H1 (cell line): ENCODE data around the gene SLC27A6. TPM values are rescaled to one million over a fixed set of nuclear protein-coding genes. Genes with fewer than 3 reads are reported as not detected.

Source experiments
- CTCF ChIA-PET: fragments of 300-600 bp; sonication (Branson Sonifier 250); formaldehyde crosslinking; loops from one replicate; lab custom pipeline; 2021; ENCODE audit not compliant: partially characterized antibody; lab: Charles Lee
- POLR2A ChIA-PET: fragments of 300-600 bp; sonication (Branson Sonifier 250); formaldehyde crosslinking; loops from one replicate; lab custom pipeline; 2021; ENCODE audit warnings: inconsistent platforms; ENCODE audit not compliant: partially characterized antibody; lab: Charles Lee
- DNase-seq, 2 experiments: peaks; one replicate each; pipeline versions ENCODE4 v3.0.0 to v3.0.0-alpha.2; 2010 to 2022; ENCODE audit warnings: low spot score in 2 of 2, low read depth in 1 of 2, mixed read lengths in 1 of 2
- FAIRE-seq: peaks from 2 replicates; lab custom pipeline; 2011; peaks lifted over from hg19 to GRCh38; lab: Jason Lieb, UNC
- H2AFZ ChIP-seq: 2 replicates; pipeline ENCODE4 v1.8.1; 2012; ENCODE audit warnings: low read length, inconsistent platforms
- H2AK5ac ChIP-seq: 2 replicates; pipeline ENCODE4 v1.6.1; 2013; ENCODE audit warnings: low read depth, low read length
- H2BK120ac ChIP-seq: replicated peaks from 2 replicates; pipeline ENCODE3; 2013; ENCODE audit warnings: low read depth, low read length, inconsistent platforms
- H2BK12ac ChIP-seq: 2 replicates; pipeline ENCODE4 v1.6.1; 2013; ENCODE audit warnings: low read depth, low read length
- H2BK15ac ChIP-seq: 2 replicates; pipeline ENCODE4 v1.6.1; 2013; ENCODE audit warnings: low read length
- H2BK20ac ChIP-seq: 2 replicates; pipeline ENCODE4 v1.6.1; 2013; ENCODE audit warnings: low read length
- H2BK5ac ChIP-seq: 2 replicates; pipeline ENCODE4 v1.6.1; 2013; ENCODE audit warnings: low read depth, low read length
- H3K14ac ChIP-seq: 2 replicates; pipeline ENCODE4 v1.6.1; 2013; ENCODE audit warnings: inconsistent platforms; ENCODE audit not compliant: insufficient read length
- H3K18ac ChIP-seq: 2 replicates; pipeline ENCODE4 v1.6.1; 2013; ENCODE audit warnings: low read length; ENCODE audit errors: extremely low read depth
- H3K23ac ChIP-seq: 2 replicates; pipeline ENCODE4 v1.6.1; 2013; ENCODE audit warnings: inconsistent platforms; ENCODE audit not compliant: insufficient read length
- H3K23me2 ChIP-seq: 2 replicates; pipeline ENCODE4 v1.6.1; 2013; ENCODE audit warnings: low read depth, low read length
- H3K27ac ChIP-seq: 2 replicates; pipeline ENCODE4 v1.6.1; 2011; ENCODE audit warnings: low read depth, low read length, inconsistent platforms
- H3K27me3 ChIP-seq, 4 experiments: replicated peaks in 1 of 4; 1 replicate in 1 of 4; 2 replicates in 3 of 4; pipeline versions ENCODE4 v1.6.1 to v1.8.1; 2011 to 2013; ENCODE audit warnings: low read length in 3 of 4, mild to moderate bottlenecking in 3 of 4, inconsistent platforms in 2 of 4, mixed read lengths in 2 of 4, moderate library complexity in 1 of 4; ENCODE audit not compliant: control insufficient read depth in 3 of 4, insufficient read depth in 3 of 4; ENCODE audit errors: extremely low read depth in 1 of 4
- H3K36me3 ChIP-seq, 4 experiments: 2 replicates each; pipeline versions ENCODE4 v1.6.1 to v1.8.1; 2011 to 2013; ENCODE audit warnings: mild to moderate bottlenecking in 4 of 4, low read length in 3 of 4, moderate library complexity in 2 of 4, control low read depth in 1 of 4, inconsistent platforms in 1 of 4; ENCODE audit not compliant: insufficient read depth in 4 of 4, control insufficient read depth in 2 of 4
- H3K4ac ChIP-seq: replicated peaks from 2 replicates; pipeline ENCODE3; 2013; ENCODE audit warnings: low read length, low read depth, mixed read lengths, inconsistent platforms; ENCODE audit not compliant: insufficient read length
- H3K4me1 ChIP-seq, 4 experiments: replicated peaks in 1 of 4; 1 replicate in 1 of 4; 2 replicates in 3 of 4; pipeline versions ENCODE4 v1.6.1 to v1.8.1; 2011 to 2013; ENCODE audit warnings: low read length in 3 of 4, inconsistent platforms in 2 of 4, mixed read lengths in 1 of 4; ENCODE audit not compliant: insufficient read depth in 4 of 4, control insufficient read depth in 3 of 4
- H3K4me2 ChIP-seq, 2 experiments: 2 replicates each; pipeline versions ENCODE4 v1.6.1 to v1.8.1; 2011 to 2013; ENCODE audit warnings: low read depth in 2 of 2, low read length in 2 of 2, control low read depth in 1 of 2, inconsistent platforms in 1 of 2, mild to moderate bottlenecking in 1 of 2; ENCODE audit not compliant: insufficient read depth in 1 of 2
- H3K4me3 ChIP-seq, 4 experiments: fragments of 200-600, 300-600 bp in 1 of 4; sonication (generic), shearing (Covaris generic), sonication (Bioruptor Twin) in 1 of 4; 2 replicates each; pipeline versions ENCODE4 v1.5.1 to v1.8.1; 2011 to 2016; ENCODE audit warnings: low read length in 4 of 4, low read depth in 3 of 4, control low read depth in 2 of 4, inconsistent platforms in 2 of 4, mild to moderate bottlenecking in 2 of 4, mixed read lengths in 1 of 4, moderate library complexity in 1 of 4; ENCODE audit not compliant: insufficient read depth in 2 of 4; ENCODE audit errors: extremely low read depth in 1 of 4
- H3K56ac ChIP-seq: replicated peaks from 2 replicates; pipeline ENCODE3; 2013; ENCODE audit warnings: low read depth, mild to moderate bottlenecking, mixed read lengths, low read length, inconsistent platforms; ENCODE audit not compliant: insufficient read length
- H3K79me1 ChIP-seq: 2 replicates; pipeline ENCODE4 v1.6.1; 2013; ENCODE audit warnings: low read depth, low read length, control low read depth
- H3K79me2 ChIP-seq, 2 experiments: 2 replicates each; pipeline versions ENCODE4 v1.6.1 to v1.8.1; 2012 to 2013; ENCODE audit warnings: low read length in 2 of 2, mild to moderate bottlenecking in 2 of 2, inconsistent platforms in 1 of 2; ENCODE audit not compliant: insufficient read depth in 2 of 2, control insufficient read depth in 1 of 2
- H3K9ac ChIP-seq, 4 experiments: replicated peaks in 1 of 4; 1 replicate in 1 of 4; 2 replicates in 3 of 4; pipeline versions ENCODE4 v1.6.1 to v1.8.1; 2011 to 2013; ENCODE audit warnings: low read depth in 3 of 4, low read length in 3 of 4, control low read depth in 2 of 4, mild to moderate bottlenecking in 2 of 4, moderate library complexity in 2 of 4, inconsistent platforms in 1 of 4; ENCODE audit errors: extremely low read depth in 1 of 4
- H3K9me3 ChIP-seq, 2 experiments: 2 replicates each; pipeline versions ENCODE4 v1.6.1 to v1.8.1; 2012 to 2013; ENCODE audit warnings: mild to moderate bottlenecking in 2 of 2, moderate library complexity in 2 of 2, control low read depth in 1 of 2, inconsistent platforms in 1 of 2, low read depth in 1 of 2, low read length in 1 of 2, mixed read lengths in 1 of 2; ENCODE audit not compliant: insufficient read depth in 2 of 2
- H4K20me1 ChIP-seq, 2 experiments: replicated peaks in 1 of 2; 2 replicates each; pipeline versions ENCODE3 to v1.8.1; 2011 to 2013; ENCODE audit warnings: inconsistent platforms in 2 of 2, low read length in 2 of 2, mild to moderate bottlenecking in 1 of 2; ENCODE audit not compliant: insufficient read depth in 2 of 2, control insufficient read depth in 1 of 2
- H4K5ac ChIP-seq: 2 replicates; pipeline ENCODE4 v1.6.1; 2013; ENCODE audit warnings: low read length, low read depth, mixed read lengths, inconsistent platforms; ENCODE audit not compliant: insufficient read length
- H4K8ac ChIP-seq: 2 replicates; pipeline ENCODE4 v1.8.0; 2013; ENCODE audit warnings: mild to moderate bottlenecking, moderate library complexity, low read length, inconsistent platforms; ENCODE audit not compliant: insufficient read depth; ENCODE audit errors: extremely low read depth
- H4K91ac ChIP-seq: replicated peaks from 2 replicates; pipeline ENCODE3; 2013; ENCODE audit warnings: low read length, mixed read lengths, inconsistent platforms; ENCODE audit not compliant: insufficient read length
- CREB1 ChIP-seq: IDR thresholded peaks from 2 replicates; pipeline ENCODE4 v1.6.1; 2012; ENCODE audit warnings: inconsistent platforms
- CTCF ChIP-seq, 3 experiments: IDR thresholded peaks; 1 replicate in 2 of 3; 2 replicates in 1 of 3; pipeline versions ENCODE4 v1.5.1 to v1.6.1; 2011; ENCODE audit warnings: low read length in 3 of 3, mild to moderate bottlenecking in 3 of 3, inconsistent platforms in 2 of 3, low read depth in 1 of 3, moderate library complexity in 1 of 3; ENCODE audit not compliant: insufficient read depth in 1 of 3; ENCODE audit errors: control extremely low read depth in 1 of 3
- KDM4A ChIP-seq: IDR thresholded peaks from one replicate; pipeline ENCODE4 v1.7.1; 2012; ENCODE audit warnings: low read depth, mild to moderate bottlenecking, moderate library complexity, low read length, inconsistent platforms; ENCODE audit not compliant: severe bottlenecking
- SIRT6 ChIP-seq: IDR thresholded peaks from one replicate; pipeline ENCODE4 v1.7.1; 2012; ENCODE audit warnings: low read length, inconsistent platforms
- SP2 ChIP-seq: IDR thresholded peaks from 2 replicates; pipeline ENCODE4 v1.6.1; 2012; ENCODE audit warnings: mild to moderate bottlenecking, low read length, inconsistent platforms
- ZNF274 ChIP-seq: IDR thresholded peaks from 2 replicates; pipeline ENCODE4 v1.7.0; 2012; ENCODE audit warnings: low read length, borderline replicate concordance; ENCODE audit errors: extremely low read depth
- WGBS, 2 experiments: shearing (Covaris generic) in 1 of 2; methylation state at CpG; one replicate each; pipeline versions ENCODE4 v1.1.6 to v1.1.7; 2013 to 2015; ENCODE audit warnings: low lambda C conversion rate in 2 of 2, mixed read lengths in 2 of 2, inconsistent platforms in 1 of 2, low coverage in 1 of 2, missing lambda C conversion rate in 1 of 2; ENCODE audit not compliant: insufficient replicate concordance in 2 of 2, insufficient coverage in 1 of 2, insufficient read length in 1 of 2; ENCODE audit errors: extremely low coverage in 1 of 2, missing lambda C conversion rate in 1 of 2; 5-methylcytosine and 5-hydroxymethylcytosine counted together
- polyA plus RNA-seq, 7 experiments: library from polyadenylated mRNA; depleted of rRNA in 3 of 7; stranded (reverse) in 5 of 7; unstranded in 2 of 7; fragments of >200 nt in 5 of 7; fragments of 200-250 nt in 2 of 7; gene quantifications; 1 replicate in 5 of 7; 2 replicates in 1 of 7; 4 replicates in 1 of 7; pipeline versions ENCODE4 v1.2.1 to v1.2.3, GENCODE V29; 2011 to 2013; ENCODE audit warnings: missing spikeins in 2 of 7, mixed read lengths in 2 of 7
- total RNA-seq: library from RNA; stranded (reverse); fragmentation: NEBNext Ultra II Directional; extraction: Animal tissue kit (Norgen Biotek cat#: 25700); gene quantifications from 2 replicates; pipeline ENCODE4 v1.2.1, GENCODE V29; 2021
- TF ChIP-seq, protein P1 (sequence below): IDR thresholded peaks from 2 replicates; pipeline ENCODE4 v1.6.1; 2012; ENCODE audit warnings: low read length, inconsistent platforms

SLC27A6 gene
- total and polyA plus RNA-seq, 2 of the 8 experiments (the other 6 are each of a cell fraction or from before 2014, with no cell fraction given), result 4.0 to 4.7 TPM

DNA sequence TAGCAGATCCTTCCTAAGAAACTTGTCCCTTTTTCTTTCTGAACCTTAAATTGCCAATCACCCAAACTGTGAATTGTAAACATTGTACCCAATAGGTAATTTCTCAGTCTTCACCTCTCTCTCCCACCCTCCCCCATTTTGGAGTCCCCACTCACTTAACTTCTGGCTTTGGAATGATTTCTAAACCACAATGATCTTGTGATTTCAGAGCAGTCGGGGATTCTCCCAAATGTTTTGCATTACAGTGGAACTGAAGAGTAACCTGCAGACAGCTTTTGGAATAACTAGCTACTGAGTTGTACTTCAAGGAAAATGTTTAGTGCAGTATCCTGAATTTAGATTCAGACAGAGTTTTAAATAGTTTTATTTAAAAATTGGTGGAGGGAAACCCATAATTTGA is 19.2 kb downstream of the SLC27A6 start:
- peak overlapping the region in 1 of 4 experiments; percentile 23; a peak in 1 of 8 replicates for H3K4me3 ChIP-seq
- peak overlapping the region in 1 of 2 experiments; percentile 42; a peak in 1 of 4 replicates for H3K4me2 ChIP-seq
- H3K4me1 ChIP-seq, result peaks cover 0 to 12% (median 3%) of the 10 kb centered on the region in 4 experiments; a peak in 4 of 7 replicates
- no peaks in the 10 kb centered on the region for H3K79me1 ChIP-seq
- no peak overlapping the region for H3K23ac ChIP-seq
- H2AK5ac ChIP-seq, result no peak overlapping the region
- no peaks in the 10 kb centered on the region for H3K9me3 ChIP-seq
- no peak overlapping the region for H2BK20ac ChIP-seq
- peak; percentile 13 for FAIRE-seq
- H4K8ac ChIP-seq, result no peak overlapping the region
- no peak overlapping the region for H3K18ac ChIP-seq
- no peaks in the 10 kb centered on the region for H4K20me1 ChIP-seq
- H3K14ac ChIP-seq, result no peak overlapping the region
- no peak overlapping the region for H2BK12ac ChIP-seq
- no peaks in the 10 kb centered on the region for H3K23me2 ChIP-seq
- no peak overlapping the region for H3K4ac ChIP-seq
- no peaks in the 10 kb centered on the region for H3K27me3 ChIP-seq
- no peak overlapping the region for H2BK15ac ChIP-seq
- no peak overlapping the region for H4K91ac ChIP-seq
- H3K9ac ChIP-seq, result no peak overlapping the region
- H3K27ac ChIP-seq, result peak overlapping the region; percentile 27; the same call in 1 of the 2 replicates
- no peak overlapping the region for H3K56ac ChIP-seq
- H4K5ac ChIP-seq, result no peak overlapping the region
- H3K79me2 ChIP-seq, result no peaks in the 10 kb centered on the region
- no peaks in the 10 kb centered on the region for H3K36me3 ChIP-seq
- no peak overlapping the region for H2BK5ac ChIP-seq
- H2BK120ac ChIP-seq, result no peak overlapping the region
- no peak for DNase-seq
- POLR2A ChIA-PET, result no interaction called here
- peak overlapping the region; percentile 85; the same call in 1 of the 2 replicates for H2AFZ ChIP-seq
- CTCF ChIA-PET, result no interaction called here
- WGBS, 2 experiments, result 17% methylated on average over 1 of the region's 1 CpG; no CpG with 5 or more reads in 1 of the 2 experiments
- TF ChIP-seq ZNF274 (no peak), KDM4A (no peak), SP2 (no peak), SIRT6 (no peak), CTCF (IDR thresholded peaks at IDR 0.05; ENCODE audit: control extremely low read depth in 1 of 3, insufficient read depth in 1 of 3, low read depth in 1 of 3, low read length in 3 of 3) (no peak), CREB1 (no peak)
- TF ChIP-seq, protein P1, sequence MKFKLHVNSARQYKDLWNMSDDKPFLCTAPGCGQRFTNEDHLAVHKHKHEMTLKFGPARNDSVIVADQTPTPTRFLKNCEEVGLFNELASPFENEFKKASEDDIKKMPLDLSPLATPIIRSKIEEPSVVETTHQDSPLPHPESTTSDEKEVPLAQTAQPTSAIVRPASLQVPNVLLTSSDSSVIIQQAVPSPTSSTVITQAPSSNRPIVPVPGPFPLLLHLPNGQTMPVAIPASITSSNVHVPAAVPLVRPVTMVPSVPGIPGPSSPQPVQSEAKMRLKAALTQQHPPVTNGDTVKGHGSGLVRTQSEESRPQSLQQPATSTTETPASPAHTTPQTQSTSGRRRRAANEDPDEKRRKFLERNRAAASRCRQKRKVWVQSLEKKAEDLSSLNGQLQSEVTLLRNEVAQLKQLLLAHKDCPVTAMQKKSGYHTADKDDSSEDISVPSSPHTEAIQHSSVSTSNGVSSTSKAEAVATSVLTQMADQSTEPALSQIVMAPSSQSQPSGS, result no peak
